ENCODE data around the gene INPP5D. TPM values are rescaled to one million over a fixed set of nuclear protein-coding genes. Genes with fewer than 3 reads are reported as not detected.

Gene INPP5D
- total RNA-seq, 1 experiment from 2014 or later: 2.6 TPM

- H3K36me3 ChIP-seq: no peaks in the 10 kb centered on the region
- H3K27ac ChIP-seq: no peak overlapping the region
- H3K9me3 ChIP-seq (replicated peaks): no peaks in the 10 kb centered on the region
- H3K27me3 ChIP-seq (replicated peaks): no peaks in the 10 kb centered on the region
- DNase-seq (ENCODE audit: low read depth in 1 of 2, low spot score in 2 of 2): no peak
- no peaks in the 10 kb centered on the region for H3K4me1 ChIP-seq (replicated peaks)
- H3K4me3 ChIP-seq: no peak overlapping the region
Observed at GRCh38 chr2:233108611-233109490, 48.7 kb downstream of the INPP5D start.

GRCh38 chr2:233111427-233111826 is 51.3 kb downstream of the INPP5D start:
- no peaks in the 10 kb centered on the region for H3K27me3 ChIP-seq (replicated peaks)
- no peak overlapping the region for H3K4me3 ChIP-seq
- no peaks in the 10 kb centered on the region for H3K9me3 ChIP-seq (replicated peaks)
- no peak overlapping the region for H3K27ac ChIP-seq
- peaks cover 6% of the 10 kb centered on the region; the same call in 1 of the 2 replicates for H3K4me1 ChIP-seq (replicated peaks)
- DNase-seq (ENCODE audit: low read depth in 1 of 2, low spot score in 2 of 2): no peak
- H3K36me3 ChIP-seq: no peaks in the 10 kb centered on the region

- no peaks in the 10 kb centered on the region for H3K36me3 ChIP-seq
- H3K27ac ChIP-seq: no peak overlapping the region
- no peak overlapping the region for H3K4me3 ChIP-seq
- H3K4me1 ChIP-seq (replicated peaks): peaks cover 6% of the 10 kb centered on the region; the same call in 1 of the 2 replicates
- no peaks in the 10 kb centered on the region for H3K27me3 ChIP-seq (replicated peaks)
- no peaks in the 10 kb centered on the region for H3K9me3 ChIP-seq (replicated peaks)
- DNase-seq (ENCODE audit: low read depth in 1 of 2, low spot score in 2 of 2): no peak
Observed at GRCh38 chr2:233112329-233112728, 52.2 kb downstream of the INPP5D start.

- no peak overlapping the region for H3K4me3 ChIP-seq
- no peaks in the 10 kb centered on the region for H3K27me3 ChIP-seq (replicated peaks)
- H3K4me1 ChIP-seq (replicated peaks): peaks cover 6% of the 10 kb centered on the region; the same call in 1 of the 2 replicates
- H3K27ac ChIP-seq: no peak overlapping the region
- H3K9me3 ChIP-seq (replicated peaks): no peaks in the 10 kb centered on the region
- DNase-seq (ENCODE audit: low read depth in 1 of 2, low spot score in 2 of 2): no peak
- H3K36me3 ChIP-seq: no peaks in the 10 kb centered on the region
Observed at GRCh38 chr2:233112776-233113452, 52.8 kb downstream of the INPP5D start.

GRCh38 chr2:233114421-233114861 is 54.3 kb downstream of the INPP5D start:
- H3K27ac ChIP-seq: no peak overlapping the region
- no peak for DNase-seq (ENCODE audit: low read depth in 1 of 2, low spot score in 2 of 2)
- H3K36me3 ChIP-seq: no peaks in the 10 kb centered on the region
- no peaks in the 10 kb centered on the region for H3K27me3 ChIP-seq (replicated peaks)
- no peak overlapping the region for H3K4me3 ChIP-seq
- H3K4me1 ChIP-seq (replicated peaks): peaks cover 6% of the 10 kb centered on the region; the same call in 1 of the 2 replicates
- H3K9me3 ChIP-seq (replicated peaks): no peaks in the 10 kb centered on the region

- no peaks in the 10 kb centered on the region for H3K9me3 ChIP-seq (replicated peaks)
- no peaks in the 10 kb centered on the region for H3K36me3 ChIP-seq
- H3K27ac ChIP-seq: no peak overlapping the region
- H3K27me3 ChIP-seq (replicated peaks): no peaks in the 10 kb centered on the region
- H3K4me1 ChIP-seq (replicated peaks): peaks cover 6% of the 10 kb centered on the region; the same call in 1 of the 2 replicates
- H3K4me3 ChIP-seq: no peak overlapping the region
- DNase-seq (ENCODE audit: low read depth in 1 of 2, low spot score in 2 of 2): no peak
Observed at GRCh38 chr2:233115121-233115520, 55.0 kb downstream of the INPP5D start.

- no peaks in the 10 kb centered on the region for H3K27me3 ChIP-seq (replicated peaks)
- peaks cover 12% of the 10 kb centered on the region for H3K4me1 ChIP-seq (replicated peaks)
- H3K9me3 ChIP-seq (replicated peaks): no peaks in the 10 kb centered on the region
- no peak for DNase-seq (ENCODE audit: low read depth in 1 of 2, low spot score in 2 of 2)
- H3K36me3 ChIP-seq: no peaks in the 10 kb centered on the region
- H3K27ac ChIP-seq: no peak overlapping the region
- H3K4me3 ChIP-seq: no peak overlapping the region
Observed at GRCh38 chr2:233115741-233116140, 55.6 kb downstream of the INPP5D start.

- no peak overlapping the region for H3K4me3 ChIP-seq
- DNase-seq (ENCODE audit: low read depth in 1 of 2, low spot score in 2 of 2): no peak
- no peak overlapping the region for H3K27ac ChIP-seq
- H3K9me3 ChIP-seq (replicated peaks): no peaks in the 10 kb centered on the region
- peaks cover 12% of the 10 kb centered on the region for H3K4me1 ChIP-seq (replicated peaks)
- no peaks in the 10 kb centered on the region for H3K36me3 ChIP-seq
- H3K27me3 ChIP-seq (replicated peaks): no peaks in the 10 kb centered on the region
Observed at GRCh38 chr2:233116946-233117345, 56.8 kb downstream of the INPP5D start.

GRCh38 chr2:233117351-233117750 is 57.2 kb downstream of the INPP5D start:
- no peak overlapping the region for H3K4me3 ChIP-seq
- H3K4me1 ChIP-seq (replicated peaks): peaks cover 12% of the 10 kb centered on the region
- H3K27me3 ChIP-seq (replicated peaks): no peaks in the 10 kb centered on the region
- H3K36me3 ChIP-seq: no peaks in the 10 kb centered on the region
- DNase-seq (ENCODE audit: low read depth in 1 of 2, low spot score in 2 of 2): no peak
- H3K27ac ChIP-seq: no peak overlapping the region
- H3K9me3 ChIP-seq (replicated peaks): no peaks in the 10 kb centered on the region

GRCh38 chr2:233117811-233118647 is 57.9 kb downstream of the INPP5D start:
- H3K36me3 ChIP-seq: no peaks in the 10 kb centered on the region
- H3K27ac ChIP-seq: no peak overlapping the region
- peaks cover 12% of the 10 kb centered on the region for H3K4me1 ChIP-seq (replicated peaks)
- no peaks in the 10 kb centered on the region for H3K9me3 ChIP-seq (replicated peaks)
- H3K27me3 ChIP-seq (replicated peaks): no peaks in the 10 kb centered on the region
- H3K4me3 ChIP-seq: no peak overlapping the region
- no peak for DNase-seq (ENCODE audit: low read depth in 1 of 2, low spot score in 2 of 2)

- H3K9me3 ChIP-seq (replicated peaks): no peaks in the 10 kb centered on the region
- H3K36me3 ChIP-seq: no peaks in the 10 kb centered on the region
- DNase-seq (ENCODE audit: low read depth in 1 of 2, low spot score in 2 of 2): no peak
- H3K4me1 ChIP-seq (replicated peaks): peaks cover 12% of the 10 kb centered on the region
- no peaks in the 10 kb centered on the region for H3K27me3 ChIP-seq (replicated peaks)
- no peak overlapping the region for H3K4me3 ChIP-seq
- no peak overlapping the region for H3K27ac ChIP-seq
Observed at GRCh38 chr2:233118648-233119000, 58.5 kb downstream of the INPP5D start.

- Histone ChIP-seq H3K27me3 (replicated peaks) (no peaks in the 10 kb centered on the region), H3K9me3 (replicated peaks) (no peaks in the 10 kb centered on the region), H3K36me3 (no peaks in the 10 kb centered on the region), H3K4me1 (replicated peaks) (peaks cover 12% of the 10 kb centered on the region), H3K27ac (no peak overlapping the region), H3K4me3 (no peak overlapping the region)
- DNase-seq (ENCODE audit: low read depth in 1 of 2, low spot score in 2 of 2): no peak
Observed at GRCh38 chr2:233119123-233119522, 59.0 kb downstream of the INPP5D start.

GRCh38 chr2:233119806-233120205 is 59.7 kb downstream of the INPP5D start:
- no peaks in the 10 kb centered on the region for H3K36me3 ChIP-seq
- peaks cover 12% of the 10 kb centered on the region for H3K4me1 ChIP-seq (replicated peaks)
- H3K4me3 ChIP-seq: no peak overlapping the region
- no peak overlapping the region for H3K27ac ChIP-seq
- H3K9me3 ChIP-seq (replicated peaks): no peaks in the 10 kb centered on the region
- DNase-seq (ENCODE audit: low read depth in 1 of 2, low spot score in 2 of 2): no peak
- H3K27me3 ChIP-seq (replicated peaks): no peaks in the 10 kb centered on the region
